BJ (cell line): ENCODE results near the gene GSTM1. TPM values are rescaled to one million over a fixed set of nuclear protein-coding genes. Genes with fewer than 3 reads are reported as not detected.

Experiments used
- CTCF ChIA-PET: fragments of 350-600 bp; formaldehyde crosslinking; extraction: SDS; loops from one replicate; lab custom pipeline; 2021; ENCODE audit warnings: antibody characterized with exemption, inconsistent platforms; lab: Yijun Ruan, JAX
- POLR2A ChIA-PET: fragments of 300-600 bp; sonication (Branson Sonifier 250); formaldehyde crosslinking; extraction: SDS; loops from one replicate; lab custom pipeline; 2021; ENCODE audit warnings: antibody characterized with exemption; lab: Charles Lee
- DNase-seq: peaks from one replicate; pipeline ENCODE4 v3.0.0-alpha.2; 2011; ENCODE audit warnings: low read depth
- H3K27me3 ChIP-seq: 2 replicates; pipeline ENCODE4 v1.6.0; 2011; ENCODE audit warnings: low read length; ENCODE audit not compliant: control insufficient read depth, insufficient read depth
- H3K36me3 ChIP-seq: 2 replicates; pipeline ENCODE4 v1.5.1; 2011; ENCODE audit warnings: low read length; ENCODE audit not compliant: control insufficient read depth, insufficient read depth
- H3K4me3 ChIP-seq: 2 replicates; pipeline ENCODE4 v1.5.1; 2011; ENCODE audit warnings: low read depth, mild to moderate bottlenecking, control low read depth, low read length
- polyA plus RNA-seq: library from polyadenylated mRNA; depleted of rRNA; stranded (reverse); fragments of >200 nt; gene quantifications from 2 replicates; pipeline ENCODE4 v1.2.3, GENCODE V29; 2011
- TF ChIP-seq, protein P1 (sequence below): IDR thresholded peaks from 2 replicates; pipeline ENCODE4 v1.5.1; 2011; ENCODE audit warnings: low read depth, mild to moderate bottlenecking, control low read depth, inconsistent platforms, low read length, moderate library complexity; ENCODE audit not compliant: insufficient read depth

GSTM1 gene
- polyA plus RNA-seq, 1 experiment: 1.0 TPM

DNA sequence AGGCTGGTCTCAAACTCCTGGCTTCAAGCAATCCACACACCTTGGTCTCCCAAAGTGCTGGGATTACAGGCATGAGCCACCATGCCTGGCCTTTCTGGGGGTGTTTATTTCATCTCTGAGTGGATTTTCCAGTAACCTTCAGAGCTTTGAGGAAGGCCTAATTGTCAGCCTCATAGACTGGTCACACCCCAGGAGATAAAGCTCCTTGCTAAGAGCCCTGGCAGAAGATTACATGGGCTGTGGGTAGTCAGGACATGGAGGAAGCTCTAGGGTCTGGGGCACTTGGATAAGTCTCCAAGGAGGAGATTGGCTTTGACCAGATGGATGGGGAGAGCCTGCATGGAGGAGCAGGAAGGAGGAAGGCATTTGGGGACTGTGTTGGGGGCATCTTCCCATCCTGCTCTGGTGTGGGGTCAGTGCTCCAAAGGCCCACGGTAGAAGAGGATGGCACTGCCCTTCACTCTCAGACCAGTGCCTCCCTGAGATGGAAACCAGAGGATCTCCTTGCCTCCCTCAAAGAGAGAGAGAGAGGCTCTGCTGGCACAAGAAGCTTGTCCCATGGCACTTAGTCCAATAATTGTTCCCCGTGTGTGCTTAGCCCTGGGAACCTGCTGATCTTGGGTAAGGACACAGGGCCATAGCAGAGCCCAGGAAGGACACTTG, 46.4 kb upstream of the GSTM1 start:
- ChIA-PET POLR2A (interaction anchor here (0.6 kb wide), 1 partner anchor 128 kb away, joined by 4 read pairs; no protein-coding TSS in a partner anchor), CTCF (interaction anchor here (0.8 to 11.8 kb wide), 24 partner anchors 12 to 370 kb away, joined by 3 to 288 read pairs (median 7); partner anchors contain the start of genes AHCYL1, AMPD2, EPS8L3 and GNAI3)
- no peaks in the 10 kb centered on the region for H3K36me3 ChIP-seq
- TF ChIP-seq, protein P1, sequence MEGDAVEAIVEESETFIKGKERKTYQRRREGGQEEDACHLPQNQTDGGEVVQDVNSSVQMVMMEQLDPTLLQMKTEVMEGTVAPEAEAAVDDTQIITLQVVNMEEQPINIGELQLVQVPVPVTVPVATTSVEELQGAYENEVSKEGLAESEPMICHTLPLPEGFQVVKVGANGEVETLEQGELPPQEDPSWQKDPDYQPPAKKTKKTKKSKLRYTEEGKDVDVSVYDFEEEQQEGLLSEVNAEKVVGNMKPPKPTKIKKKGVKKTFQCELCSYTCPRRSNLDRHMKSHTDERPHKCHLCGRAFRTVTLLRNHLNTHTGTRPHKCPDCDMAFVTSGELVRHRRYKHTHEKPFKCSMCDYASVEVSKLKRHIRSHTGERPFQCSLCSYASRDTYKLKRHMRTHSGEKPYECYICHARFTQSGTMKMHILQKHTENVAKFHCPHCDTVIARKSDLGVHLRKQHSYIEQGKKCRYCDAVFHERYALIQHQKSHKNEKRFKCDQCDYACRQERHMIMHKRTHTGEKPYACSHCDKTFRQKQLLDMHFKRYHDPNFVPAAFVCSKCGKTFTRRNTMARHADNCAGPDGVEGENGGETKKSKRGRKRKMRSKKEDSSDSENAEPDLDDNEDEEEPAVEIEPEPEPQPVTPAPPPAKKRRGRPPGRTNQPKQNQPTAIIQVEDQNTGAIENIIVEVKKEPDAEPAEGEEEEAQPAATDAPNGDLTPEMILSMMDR: no peak
- H3K4me3 ChIP-seq: no peak overlapping the region
- H3K27me3 ChIP-seq: no peaks in the 10 kb centered on the region
- no peak for DNase-seq

DNA sequence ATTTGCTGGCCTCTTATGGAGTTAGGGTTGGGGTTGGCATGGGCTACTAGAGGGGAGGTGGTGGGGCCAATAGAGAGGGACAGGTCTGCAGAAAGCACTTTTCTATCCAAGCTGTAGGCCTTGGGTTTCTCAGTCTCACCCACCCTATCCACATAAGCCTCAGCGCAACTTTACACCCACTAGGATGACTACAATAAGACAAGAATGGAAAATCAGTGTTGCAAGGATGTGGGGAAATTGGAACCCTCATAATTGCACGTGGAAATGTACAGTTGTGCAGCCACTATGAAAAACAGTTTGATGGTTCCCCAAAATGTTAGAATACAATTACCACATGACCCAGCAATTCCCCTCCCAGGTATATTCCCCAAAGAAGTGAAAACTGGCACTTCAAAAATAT, 45.8 kb upstream of the GSTM1 start:
- CTCF ChIA-PET: interaction anchor here (0.7 to 11.8 kb wide), 11 partner anchors 12 to 343 kb away, joined by 4 to 288 read pairs (median 40); partner anchors contain the start of genes AHCYL1, AMPD2, EPS8L3 and GNAI3
- TF ChIP-seq, protein P1: no peak
- POLR2A ChIA-PET: no interaction called here

DNA sequence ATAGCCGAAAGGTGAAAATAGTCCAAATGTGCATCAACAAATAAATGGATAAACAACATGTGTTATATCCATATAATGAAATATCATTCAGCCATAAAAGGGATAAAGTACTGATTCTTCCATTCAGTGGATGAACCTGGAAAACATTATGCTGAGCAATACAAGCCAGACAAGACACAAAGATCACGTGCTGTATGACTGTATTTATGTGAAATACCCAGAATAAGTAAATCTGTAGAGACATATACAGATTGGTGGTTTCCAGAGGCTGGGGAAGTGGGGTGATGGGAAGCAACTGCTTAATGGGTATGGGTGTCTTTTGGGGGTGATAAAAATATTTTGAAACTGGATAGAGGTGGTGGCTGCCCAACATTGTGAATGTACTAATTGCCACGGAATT, 45.0 kb upstream of the GSTM1 start:
- no peak for DNase-seq
- no peak overlapping the region for H3K4me3 ChIP-seq
- ChIA-PET POLR2A (no interaction called here), CTCF (interaction anchor here (0.7 to 11.8 kb wide), 10 partner anchors 11 to 341 kb away, joined by 3 to 288 read pairs (median 4); partner anchors contain the start of genes AHCYL1, AMPD2, GNAI3 and GNAT2)
- no peaks in the 10 kb centered on the region for H3K27me3 ChIP-seq
- no peaks in the 10 kb centered on the region for H3K36me3 ChIP-seq
- TF ChIP-seq, protein P1: no peak

More for the DNA sequence above, 45.8 kb upstream of the GSTM1 start:
- DNase-seq: no peak
- no peak overlapping the region for H3K4me3 ChIP-seq
- H3K27me3 ChIP-seq: no peaks in the 10 kb centered on the region
- no peaks in the 10 kb centered on the region for H3K36me3 ChIP-seq

DNA sequence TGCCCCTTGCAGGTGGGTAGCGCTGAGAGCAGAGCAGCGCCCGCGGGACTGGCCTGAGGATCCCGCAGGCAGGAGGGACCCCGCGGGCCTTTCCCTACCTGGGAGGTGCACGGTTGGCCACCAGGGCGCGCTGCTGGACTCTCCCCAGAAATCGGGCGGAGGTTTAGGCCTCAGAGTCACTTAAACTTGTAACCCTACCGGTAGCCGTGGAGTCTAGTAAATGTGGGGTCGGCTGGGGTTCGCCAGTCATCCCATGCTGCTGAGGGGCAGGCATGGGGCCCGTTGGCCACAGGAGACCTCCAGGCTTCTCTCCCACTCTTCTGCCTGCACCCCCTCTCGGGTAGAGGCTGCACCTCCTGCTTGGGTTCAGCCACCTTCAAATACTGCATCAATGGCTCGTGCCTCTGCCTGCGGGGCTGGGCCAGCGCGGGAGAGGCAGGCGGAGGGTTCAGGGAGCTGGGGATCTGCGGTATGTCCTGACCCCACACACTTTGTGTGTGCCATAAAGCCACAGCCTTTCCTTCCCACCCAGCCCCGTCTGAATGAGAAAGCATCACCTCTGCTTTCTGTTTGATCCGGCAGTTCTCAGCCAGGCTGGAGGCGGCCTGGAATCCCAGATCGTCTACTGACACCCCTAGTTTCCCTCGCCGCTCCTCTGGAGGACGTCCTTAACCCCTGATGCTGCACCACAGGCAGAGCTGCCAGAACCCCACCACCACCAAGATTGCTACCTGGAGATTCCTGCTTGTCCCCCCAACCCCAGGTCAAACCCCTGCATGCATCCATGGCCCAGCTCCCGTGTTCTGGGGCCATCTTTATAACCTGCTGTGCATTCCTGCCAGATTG, 44.0 kb upstream of the GSTM1 start:
- ChIA-PET CTCF (interaction anchor here (0.7 to 11.8 kb wide), 13 partner anchors 10 to 340 kb away, joined by 3 to 288 read pairs (median 4); partner anchors contain the start of genes AHCYL1, AMPD2, GNAI3 and GNAT2), POLR2A (no interaction called here)
- Histone ChIP-seq H3K36me3 (no peaks in the 10 kb centered on the region), H3K4me3 (no peak overlapping the region), H3K27me3 (no peaks in the 10 kb centered on the region)
- TF ChIP-seq, protein P1: peak; percentile 85
- no peak for DNase-seq

DNA sequence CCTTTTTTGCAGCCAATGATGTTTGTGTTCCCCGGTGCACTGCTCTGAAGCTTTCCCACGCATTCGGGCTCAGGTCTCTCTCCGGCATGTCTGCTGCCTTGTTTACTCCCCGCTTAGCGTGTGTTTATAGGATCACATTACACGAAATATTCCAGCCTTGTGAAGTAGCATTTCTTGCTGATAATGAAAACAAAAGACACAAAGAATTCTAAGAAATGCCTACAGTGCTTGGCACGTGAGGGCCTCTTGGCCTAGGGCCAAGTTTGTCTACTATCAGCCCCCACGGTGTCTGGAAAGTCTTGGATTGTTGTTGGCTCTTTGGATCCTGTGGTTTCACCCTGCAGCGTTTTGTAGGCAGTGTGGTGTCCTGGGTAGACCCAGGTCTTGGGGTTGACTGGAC, 42.9 kb upstream of the GSTM1 start:
- CTCF ChIA-PET: interaction anchor here (0.7 to 10.7 kb wide), 2 partner anchors 32 to 128 kb away, joined by 3 to 288 read pairs; no protein-coding TSS in a partner anchor

More for the DNA sequence above, 42.9 kb upstream of the GSTM1 start:
- TF ChIP-seq, protein P1: no peak
- POLR2A ChIA-PET: no interaction called here
- Histone ChIP-seq H3K4me3 (no peak overlapping the region), H3K36me3 (no peaks in the 10 kb centered on the region), H3K27me3 (no peaks in the 10 kb centered on the region)
- DNase-seq: no peak
